PC-3 (cell line): Measurements from ENCODE around the gene TIMM44. TPM values are rescaled to one million over a fixed set of nuclear protein-coding genes. Genes with fewer than 3 reads are reported as not detected.
A peak's percentile ranks its signal among the peaks of the same experiment; 100 is the strongest.

ENCODE experiments used
- ATAC-seq: fragments of 200-7000 bp; cut with Tn5 transposase; 2 replicates; pipeline ENCODE4 v1.9.1; 2020; ENCODE audit warnings: mild to moderate bottlenecking, moderate library complexity
- BruUV-seq: library from RNA; stranded (reverse); fragments of 400-500 nt; replicated peaks from 2 replicates; lab custom pipeline; 2021; lab: Mats Ljungman, UMichigan
- CTCF ChIA-PET: fragments of 300-600 bp; sonication (Branson Sonifier 250); formaldehyde crosslinking; loops from one replicate; lab custom pipeline; 2022; ENCODE audit warnings: antibody characterized with exemption; lab: Charles Lee
- POLR2A ChIA-PET: fragments of 300-600 bp; sonication (Branson Sonifier 250); formaldehyde crosslinking; loops from one replicate; lab custom pipeline; 2022; ENCODE audit warnings: antibody characterized with exemption; ENCODE audit not compliant: unreplicated experiment; lab: Charles Lee
- DNase-seq: peaks from one replicate; pipeline ENCODE4 v3.0.0-alpha.2; 2015
- H2AFZ ChIP-seq: fragments of 300-600 bp; sonication (generic); 2 replicates; pipeline ENCODE4 v1.6.0; 2016; ENCODE audit warnings: antibody characterized with exemption, low read length
- H3F3A ChIP-seq: fragments of 300-600 bp; sonication (generic); one replicate; pipeline ENCODE4 v1.6.0; 2017; ENCODE audit warnings: antibody characterized with exemption, low read length, control low read depth, mild to moderate bottlenecking; ENCODE audit not compliant: unreplicated experiment
- H3K27ac ChIP-seq: fragments of 300-600 bp; sonication (generic); 2 replicates; pipeline ENCODE4 v1.5.1; 2016; ENCODE audit warnings: mild to moderate bottlenecking, low read length
- H3K27me3 ChIP-seq: fragments of 300-600 bp; sonication (generic); 2 replicates; pipeline ENCODE4 v1.6.1; 2016; ENCODE audit warnings: low read length, mixed read lengths
- H3K36me3 ChIP-seq: fragments of 300-600 bp; sonication (generic); 2 replicates; pipeline ENCODE4 v1.6.1; 2016; ENCODE audit warnings: low read depth, mixed run types, low read length, mixed read lengths
- H3K4me1 ChIP-seq: fragments of 300-600 bp; sonication (generic); 2 replicates; pipeline ENCODE4 v1.5.1; 2016; ENCODE audit warnings: low read length; ENCODE audit not compliant: insufficient read depth
- H3K4me2 ChIP-seq: fragments of 300-600 bp; sonication (generic); 2 replicates; pipeline ENCODE4 v1.6.0; 2016; ENCODE audit warnings: low read length
- H3K4me3 ChIP-seq: fragments of 300-600 bp; sonication (generic); 2 replicates; pipeline ENCODE4 v1.5.1; 2016; ENCODE audit warnings: mild to moderate bottlenecking, low read length, mixed read lengths
- H3K79me2 ChIP-seq: fragments of 300-600 bp; sonication (generic); 2 replicates; pipeline ENCODE4 v1.6.1; 2017; ENCODE audit warnings: low read length, mixed read lengths
- H3K9ac ChIP-seq: fragments of 300-600 bp; sonication (generic); 2 replicates; pipeline ENCODE4 v1.6.0; 2016; ENCODE audit warnings: mild to moderate bottlenecking, low read length
- H3K9me2 ChIP-seq: fragments of 300-600 bp; sonication (generic); replicated peaks from 2 replicates; pipeline ENCODE4 v1.6.1; 2016; ENCODE audit warnings: mixed run types, low read length, mixed read lengths
- H3K9me3 ChIP-seq: fragments of 300-600 bp; sonication (generic); 2 replicates; pipeline ENCODE4 v1.6.1; 2016; ENCODE audit warnings: low read length, mixed read lengths
- H4K20me1 ChIP-seq: fragments of 300-600 bp; sonication (generic); 2 replicates; pipeline ENCODE4 v1.6.1; 2016; ENCODE audit warnings: low read length, mixed read lengths
- CTCF ChIP-seq: fragments of 300-600 bp; sonication (generic); conservative IDR thresholded peaks from 2 replicates; pipeline ENCODE4 v1.5.1; 2017; ENCODE audit warnings: antibody characterized with exemption, low read depth, mild to moderate bottlenecking, low read length
- EZH2 ChIP-seq: fragments of 300-600 bp; sonication (generic); IDR thresholded peaks from one replicate; pipeline ENCODE4 v1.6.1; 2017; ENCODE audit warnings: antibody characterized with exemption, mild to moderate bottlenecking, low read length; ENCODE audit not compliant: unreplicated experiment
- EZH2phosphoT487 ChIP-seq: fragments of 300-600 bp; sonication (generic); IDR thresholded peaks from 2 replicates; pipeline ENCODE4 v1.6.1; 2018; ENCODE audit warnings: mild to moderate bottlenecking, antibody characterized with exemption, low read length, borderline replicate concordance
- intact Hi-C: fragments of 100-400 bp; cut with micrococcal nuclease; formaldehyde crosslinking; loops from 2 replicates; pipeline ENCODE4 v1.9.0; 2023
- total RNA-seq: library from RNA; depleted of rRNA; stranded (reverse); fragments of >200 nt; gene quantifications from 2 replicates; pipeline ENCODE4 v1.2.3, GENCODE V29; 2014

Gene TIMM44
- total RNA-seq, 1 experiment from 2014 or later = 191 TPM

GRCh38 chr19:7965921-7966665, 22.6 kb upstream of the TIMM44 start:
- no peaks in the 10 kb centered on the region for H3K27me3 ChIP-seq
- no peak overlapping the region for H3K27ac ChIP-seq
- TF ChIP-seq CTCF (no peak), EZH2phosphoT487 (no peak), EZH2 (no peak)
- CTCF ChIA-PET = no interaction called here
- H3K79me2 ChIP-seq = no peaks in the 10 kb centered on the region
- H4K20me1 ChIP-seq = 0 out of 2 replicates have a peak, but pooled peaks cover 3% of the 10 kb centered on the region
- POLR2A ChIA-PET = no interaction called here
- H3F3A ChIP-seq = no peaks in the 10 kb centered on the region
- BruUV-seq = no TSS peak
- peaks cover 8% of the 10 kb centered on the region; the same call in 1 of the 2 replicates for H3K4me1 ChIP-seq
- H3K4me3 ChIP-seq = no peak overlapping the region
- no peaks in the 10 kb centered on the region for H3K9me2 ChIP-seq
- H3K36me3 ChIP-seq = peaks cover 58% of the 10 kb centered on the region
- DNase-seq (no peak), ATAC-seq (no peak)
- H2AFZ ChIP-seq = no peak overlapping the region
- no peak overlapping the region for H3K4me2 ChIP-seq
- intact Hi-C loops = no loop called here
- no peaks in the 10 kb centered on the region for H3K9me3 ChIP-seq
- no peak overlapping the region for H3K9ac ChIP-seq

- no peak overlapping the region for H3K4me3 ChIP-seq
Measured at GRCh38 chr19:7965259-7965841, 21.9 kb upstream of the TIMM44 start.

More at GRCh38 chr19:7965259-7965841, 21.9 kb upstream of the TIMM44 start:
- Histone ChIP-seq H3K4me2 (no peak overlapping the region), H2AFZ (no peak overlapping the region), H3K4me1 (peaks cover 8% of the 10 kb centered on the region; the same call in 1 of the 2 replicates), H3K79me2 (no peaks in the 10 kb centered on the region), H3K36me3 (peaks cover 60% of the 10 kb centered on the region), H3K27ac (no peak overlapping the region), H3K9ac (no peak overlapping the region), H3K27me3 (no peaks in the 10 kb centered on the region), H4K20me1 (no peaks in the 10 kb centered on the region), H3K9me2 (no peaks in the 10 kb centered on the region), H3F3A (no peaks in the 10 kb centered on the region), H3K9me3 (no peaks in the 10 kb centered on the region)
- CTCF ChIA-PET = no interaction called here
- no peak for ATAC-seq
- POLR2A ChIA-PET = no interaction called here
- peak; percentile 35 for DNase-seq
- TF ChIP-seq EZH2 (no peak), CTCF (no peak), EZH2phosphoT487 (no peak)
- intact Hi-C loops = no loop called here
- BruUV-seq = no TSS peak
